Parathyroid adenoma (tissue), 2 donors: ENCODE data around the gene RNF26.
A peak's percentile ranks its signal among the peaks of the same experiment; 100 is the strongest.

ENCODE experiments used
- H2AFZ ChIP-seq: fragments of 300-600 bp; sonication (generic); one replicate; pipeline ENCODE4 v1.7.0; 2017; ENCODE audit warnings: antibody characterized with exemption, mild to moderate bottlenecking
- H3K27ac ChIP-seq: fragments of 300-600 bp; sonication (generic); one replicate; pipeline ENCODE4 v1.7.0; 2017
- H3K27me3 ChIP-seq: fragments of 300-600 bp; sonication (generic); one replicate; pipeline ENCODE4 v1.7.0; 2017; ENCODE audit warnings: low read length; ENCODE audit not compliant: control insufficient read depth, insufficient read depth
- H3K36me3 ChIP-seq: fragments of 300-600 bp; sonication (generic); one replicate; pipeline ENCODE4 v1.7.0; 2017; ENCODE audit warnings: low read length; ENCODE audit not compliant: control insufficient read depth, insufficient read depth
- H3K4me1 ChIP-seq: fragments of 300-600 bp; sonication (generic); one replicate; pipeline ENCODE4 v1.7.0; 2017; ENCODE audit warnings: control low read depth
- H3K4me2 ChIP-seq: fragments of 300-600 bp; sonication (generic); one replicate; pipeline ENCODE4 v1.7.0; 2017; ENCODE audit warnings: low read length
- H3K4me3 ChIP-seq: fragments of 300-600 bp; sonication (generic); one replicate; pipeline ENCODE4 v1.7.0; 2017; ENCODE audit warnings: low read depth, low read length
- H3K79me2 ChIP-seq: fragments of 300-600 bp; sonication (generic); one replicate; pipeline ENCODE4 v1.7.0; 2017; ENCODE audit warnings: control low read depth
- H3K9ac ChIP-seq: fragments of 300-600 bp; sonication (generic); one replicate; pipeline ENCODE4 v1.7.0; 2017; ENCODE audit warnings: mild to moderate bottlenecking
- H3K9me3 ChIP-seq: fragments of 300-600 bp; sonication (generic); one replicate; pipeline ENCODE4 v1.7.0; 2017; ENCODE audit warnings: low read length; ENCODE audit not compliant: control insufficient read depth
- CTCF ChIP-seq: fragments of 300-600 bp; sonication (generic); IDR thresholded peaks from one replicate; pipeline ENCODE4 v1.7.0; 2017; ENCODE audit warnings: antibody characterized with exemption, mild to moderate bottlenecking
- donor health status: primary hyperparathyroidism.

Gene RNF26

GRCh38 chr11:119315131-119316015, 19.0 kb upstream of the RNF26 start:
- H3K9ac ChIP-seq, result no peak overlapping the region

GRCh38 chr11:119316016-119316728, 18.2 kb upstream of the RNF26 start:
- no peak overlapping the region for H2AFZ ChIP-seq
- peaks cover under 1% of the 10 kb centered on the region for H3K4me1 ChIP-seq
- H3K9me3 ChIP-seq, result no peaks in the 10 kb centered on the region
- TF ChIP-seq CTCF, result no peak
- H3K4me3 ChIP-seq, result peak overlapping the region; percentile 34
- H3K27ac ChIP-seq, result no peak overlapping the region
- no peak overlapping the region for H3K9ac ChIP-seq
- H3K36me3 ChIP-seq, result no peaks in the 10 kb centered on the region
- peak overlapping the region; percentile 44 for H3K4me2 ChIP-seq
- no peaks in the 10 kb centered on the region for H3K27me3 ChIP-seq
- H3K79me2 ChIP-seq, result no peaks in the 10 kb centered on the region

More at GRCh38 chr11:119315131-119316015, 19.0 kb upstream of the RNF26 start:
- H3K4me2 ChIP-seq, result peak overlapping the region; percentile 36
- H3K36me3 ChIP-seq, result no peaks in the 10 kb centered on the region
- no peak overlapping the region for H3K27ac ChIP-seq
- H3K4me3 ChIP-seq, result peak overlapping the region; percentile 34
- H3K9me3 ChIP-seq, result no peaks in the 10 kb centered on the region
- no peak for TF ChIP-seq CTCF
- peak overlapping the region; percentile 25 for H2AFZ ChIP-seq
- no peaks in the 10 kb centered on the region for H3K79me2 ChIP-seq
- no peaks in the 10 kb centered on the region for H3K27me3 ChIP-seq
- no peaks in the 10 kb centered on the region for H3K4me1 ChIP-seq

GRCh38 chr11:119316729-119317591, 17.4 kb upstream of the RNF26 start, which contains the start of gene MCAM:
Gene MCAM, minus strand, starts transcription at chr11:119317130. Its CDS starts 29 bp downstream, at chr11:119317101.
- H3K27ac ChIP-seq, result peak within 1 kb of the TSS; percentile 49
- peak within 1 kb of the TSS; percentile 44 for H3K4me2 ChIP-seq
- H3K4me1 ChIP-seq, result peaks cover 4% of the 10 kb centered on the region
- H3K4me3 ChIP-seq, result peak within 1 kb of the TSS; percentile 34
- H3K36me3 ChIP-seq, result no peaks in the 10 kb centered on the region
- no peak within 1 kb of the TSS for H3K9ac ChIP-seq
- H3K79me2 ChIP-seq, result no peaks in the 10 kb centered on the region
- no peaks in the 10 kb centered on the region for H3K27me3 ChIP-seq
- TF ChIP-seq CTCF, result no peak
- H2AFZ ChIP-seq, result peak within 1 kb of the TSS; percentile 50
- H3K9me3 ChIP-seq, result no peaks in the 10 kb centered on the region

- H2AFZ ChIP-seq, result no peak overlapping the region
- H3K79me2 ChIP-seq, result no peaks in the 10 kb centered on the region
- H3K27me3 ChIP-seq, result no peaks in the 10 kb centered on the region
- no peak overlapping the region for H3K4me3 ChIP-seq
- H3K27ac ChIP-seq, result peak overlapping the region; percentile 49
- TF ChIP-seq CTCF, result no peak
- H3K36me3 ChIP-seq, result no peaks in the 10 kb centered on the region
- H3K4me2 ChIP-seq, result no peak overlapping the region
- H3K4me1 ChIP-seq, result peaks cover 4% of the 10 kb centered on the region
- no peaks in the 10 kb centered on the region for H3K9me3 ChIP-seq
- H3K9ac ChIP-seq, result no peak overlapping the region
These were observed 16.6 kb upstream of the RNF26 start for GRCh38 chr11:119317592-119318239.
